ENCODE results near the gene DHDDS.

DNA sequence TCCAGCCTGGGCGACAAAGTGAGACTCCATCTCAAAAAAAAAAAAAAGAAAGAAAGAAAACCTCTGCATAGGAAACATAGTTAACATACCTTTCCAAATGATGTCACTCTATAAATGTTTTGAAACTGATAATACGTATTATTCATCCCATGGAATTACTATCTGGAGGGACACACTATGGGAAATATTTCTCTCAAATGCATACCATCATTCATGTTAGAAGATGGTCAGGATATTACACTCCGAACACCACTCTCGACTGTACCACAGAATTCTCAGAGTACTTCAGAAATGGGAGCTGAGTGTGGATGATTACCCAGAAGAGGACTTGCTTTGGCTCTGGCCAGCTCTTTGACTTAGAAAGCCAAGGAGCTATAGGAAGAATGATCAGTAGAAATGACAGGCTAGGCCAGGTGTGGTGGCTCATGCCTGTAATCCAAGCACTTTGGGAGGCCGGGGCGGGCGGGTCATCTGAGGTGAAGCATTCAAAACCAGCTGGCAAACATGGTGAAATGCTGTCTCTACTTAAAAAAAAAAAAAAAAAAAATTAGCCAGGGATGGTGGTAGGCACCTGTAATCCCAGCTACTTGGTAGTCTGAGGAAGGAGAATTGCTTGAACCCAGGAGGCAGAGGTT is 26.7 kb upstream of the DHDDS start:
- TF ChIP-seq LEF1 (IDR thresholded peaks at IDR 0.05; ENCODE audit: borderline replicate concordance), result no peak
- TF ChIP-seq FOXM1 (IDR thresholded peaks at IDR 0.05; ENCODE audit: borderline replicate concordance), result no peak
- TF ChIP-seq SP1 (IDR thresholded peaks at IDR 0.05), result no peak
- TF ChIP-seq NFRKB (IDR thresholded peaks at IDR 0.05), result no peak
- no peak for TF ChIP-seq BHLHE40 (IDR thresholded peaks at IDR 0.05; ENCODE audit: borderline replicate concordance)
- no peak for TF ChIP-seq FOXK2 (IDR thresholded peaks at IDR 0.05)
- TF ChIP-seq SUZ12 (IDR thresholded peaks at IDR 0.05), result no peak
- no peak for TF ChIP-seq ARNT (IDR thresholded peaks at IDR 0.05)
- no peak for TF ChIP-seq PKNOX1 (IDR thresholded peaks at IDR 0.05)

Measured in HEK293T (cell line).